Activated CD4-positive, alpha-beta T cell treated with anti-CD3 and anti-CD28 coated beads for 36 hours (primary cell): ENCODE results near the gene MAN1C1. TPM values are rescaled to one million over a fixed set of nuclear protein-coding genes. Genes with fewer than 3 reads are reported as not detected.

ENCODE experiments used
- ATAC-seq: fragments of 200-7000 bp; cut with Tn5 transposase; one replicate; pipeline ENCODE4 v1.10.0; 2021; ENCODE audit warnings: mild to moderate bottlenecking, moderate library complexity
- CTCF ChIA-PET: fragments of 350-600 bp; sonication (Branson Sonifier 250); formaldehyde crosslinking; loops from one replicate; lab custom pipeline; 2021; ENCODE audit warnings: antibody characterized with exemption; lab: Charles Lee
- POLR2A ChIA-PET: fragments of 350-600 bp; sonication (Branson Sonifier 250); formaldehyde crosslinking; loops from one replicate; lab custom pipeline; 2021; ENCODE audit warnings: antibody characterized with exemption, inconsistent platforms; lab: Charles Lee
- DNase-seq: peaks from one replicate; pipeline ENCODE4 v3.0.0-alpha.2; 2020
- H3K27ac Mint-ChIP-seq: one replicate; pipeline ENCODE4 v1.8.0; 2021; ENCODE audit warnings: mixed read lengths
- H3K27me3 Mint-ChIP-seq: one replicate; pipeline ENCODE4 v1.8.0; 2021; ENCODE audit warnings: mixed read lengths
- H3K36me3 Mint-ChIP-seq: one replicate; pipeline ENCODE4 v1.8.0; 2021; ENCODE audit warnings: low read depth, mixed read lengths
- H3K4me1 Mint-ChIP-seq: one replicate; pipeline ENCODE4 v1.8.0; 2021; ENCODE audit warnings: mixed read lengths
- H3K4me3 Mint-ChIP-seq: one replicate; pipeline ENCODE4 v1.8.0; 2021; ENCODE audit warnings: mild to moderate bottlenecking, moderate library complexity, mixed read lengths
- H3K9me3 Mint-ChIP-seq: one replicate; pipeline ENCODE4 v1.8.0; 2021; ENCODE audit warnings: low read depth, mixed read lengths
- intact Hi-C, 2 experiments: fragments of 100-400 bp; cut with DNase I in 1 of 2; cut with micrococcal nuclease in 1 of 2; formaldehyde crosslinking; loops; one replicate each; pipeline versions ENCODE4 v1.14.2 to v1.15.1; 2022 to 2024; cut with DNase I, micrococcal nuclease
- total RNA-seq, 2 experiments: library from RNA; stranded (reverse); gene quantifications; one replicate each; pipeline ENCODE4 v1.2.3, GENCODE V29; 2021

MAN1C1 gene
- total RNA-seq, 2 experiments from 2014 or later: 10.0 to 10.1 TPM

GRCh38 chr1:25706146-25707089 is 89.8 kb downstream of the MAN1C1 start:
- POLR2A ChIA-PET: no interaction called here
- no peaks in the 10 kb centered on the region for H3K9me3 Mint-ChIP-seq
- peaks cover 60% of the 10 kb centered on the region for H3K4me1 Mint-ChIP-seq
- intact Hi-C loops: no loop called here
- ATAC-seq (no peak), DNase-seq (no peak)
- CTCF ChIA-PET: no interaction called here
- no peak overlapping the region for H3K4me3 Mint-ChIP-seq
- H3K27me3 Mint-ChIP-seq: no peaks in the 10 kb centered on the region
- no peaks in the 10 kb centered on the region for H3K36me3 Mint-ChIP-seq
- H3K27ac Mint-ChIP-seq: no peak overlapping the region

DNA sequence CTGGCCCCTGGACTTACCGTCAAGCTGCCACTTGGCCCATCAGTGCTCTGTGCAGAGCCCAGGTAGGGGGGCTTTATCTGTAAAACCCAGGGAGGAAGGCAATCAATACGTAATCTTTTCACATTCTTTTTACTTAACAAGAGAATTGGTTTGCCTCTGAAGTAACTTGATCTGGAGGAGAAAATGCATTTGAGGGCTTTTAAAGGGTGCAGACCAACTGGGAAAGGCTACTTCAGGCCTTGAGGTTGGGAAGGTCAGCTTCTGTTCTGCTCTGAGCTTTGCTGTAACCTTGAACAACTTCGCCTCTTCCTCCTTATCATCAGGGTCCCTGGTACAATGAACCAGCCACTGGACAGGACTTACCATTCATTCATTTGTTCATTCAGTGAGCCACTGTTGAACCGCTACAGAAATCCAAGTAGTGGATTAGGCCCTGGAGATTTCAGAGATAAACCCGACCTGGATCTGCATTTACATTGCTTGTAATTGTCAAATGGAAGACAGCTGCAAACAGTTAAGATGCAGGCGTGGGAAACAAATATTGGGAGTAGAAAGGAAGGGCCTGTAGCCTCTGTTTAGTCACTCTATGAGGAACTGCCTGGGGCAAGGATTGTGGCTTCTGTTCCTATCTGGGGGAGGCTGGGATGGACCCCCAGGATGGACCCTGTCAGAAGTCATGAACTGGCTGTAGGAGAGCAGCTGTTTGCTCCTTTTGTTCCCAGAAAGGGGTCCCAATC is 90.9 kb downstream of the MAN1C1 start:
- Mint-ChIP-seq H3K4me3 (no peak overlapping the region), H3K36me3 (no peaks in the 10 kb centered on the region), H3K27ac (peak overlapping the region; percentile 59), H3K9me3 (no peaks in the 10 kb centered on the region), H3K27me3 (no peaks in the 10 kb centered on the region), H3K4me1 (peaks cover 69% of the 10 kb centered on the region)
- CTCF ChIA-PET: interaction anchor here (0.7 kb wide), 1 partner anchor 93 kb away, joined by 3 read pairs; no protein-coding TSS in a partner anchor
- POLR2A ChIA-PET: no interaction called here
- intact Hi-C loops: no loop called here
- DNase-seq (no peak), ATAC-seq (no peak)

GRCh38 chr1:25710583-25711347 is 94.2 kb downstream of the MAN1C1 start:
- ChIA-PET CTCF (interaction anchor here (1.4 to 1.8 kb wide), 2 partner anchors 13 to 16 kb away, joined by 4 to 5 read pairs; no protein-coding TSS in a partner anchor), POLR2A (interaction anchor here (0.5 kb wide), 1 partner anchor 83 kb away, joined by 3 read pairs; no protein-coding TSS in a partner anchor)
- Mint-ChIP-seq H3K27ac (peak overlapping the region; percentile 83), H3K36me3 (peaks cover 2% of the 10 kb centered on the region), H3K27me3 (no peaks in the 10 kb centered on the region), H3K4me1 (peaks cover 74% of the 10 kb centered on the region), H3K9me3 (no peaks in the 10 kb centered on the region), H3K4me3 (no peak overlapping the region)
- DNase-seq: no peak
- intact Hi-C loops: no loop called here
- ATAC-seq: no peak

- H3K4me1 Mint-ChIP-seq: peaks cover 76% of the 10 kb centered on the region
- peak; percentile 79 for DNase-seq
- H3K36me3 Mint-ChIP-seq: peaks cover 3% of the 10 kb centered on the region
- H3K9me3 Mint-ChIP-seq: no peaks in the 10 kb centered on the region
- CTCF ChIA-PET: interaction anchor here (1.0 to 1.8 kb wide), 3 partner anchors 11 to 15 kb away, joined by 3 to 5 read pairs (median 4); no protein-coding TSS in a partner anchor
- POLR2A ChIA-PET: no interaction called here
- peak overlapping the region; percentile 11 for H3K4me3 Mint-ChIP-seq
- H3K27ac Mint-ChIP-seq: peak overlapping the region; percentile 83
- intact Hi-C loops: no loop called here
- ATAC-seq: peak; percentile 91
- no peaks in the 10 kb centered on the region for H3K27me3 Mint-ChIP-seq
Observed at GRCh38 chr1:25711555-25712298, 95.1 kb downstream of the MAN1C1 start.

- POLR2A ChIA-PET: no interaction called here
- peaks cover 3% of the 10 kb centered on the region for H3K36me3 Mint-ChIP-seq
Observed at GRCh38 chr1:25712299-25712970, 95.8 kb downstream of the MAN1C1 start.

GRCh38 chr1:25713961-25714360 is 97.4 kb downstream of the MAN1C1 start:
- DNase-seq: no peak
- Mint-ChIP-seq H3K9me3 (no peaks in the 10 kb centered on the region), H3K4me3 (no peak overlapping the region), H3K27ac (no peak overlapping the region), H3K27me3 (no peaks in the 10 kb centered on the region), H3K4me1 (peaks cover 64% of the 10 kb centered on the region), H3K36me3 (peaks cover 6% of the 10 kb centered on the region)
- ChIA-PET CTCF (interaction anchor here (1.0 to 1.7 kb wide), 4 partner anchors 12 to 45 kb away, joined by 3 to 4 read pairs (median 4); no protein-coding TSS in a partner anchor), POLR2A (no interaction called here)
- intact Hi-C loops: no loop called here
- no peak for ATAC-seq

More at GRCh38 chr1:25712299-25712970, 95.8 kb downstream of the MAN1C1 start:
- Mint-ChIP-seq H3K27me3 (no peaks in the 10 kb centered on the region), H3K27ac (peak overlapping the region; percentile 75), H3K4me3 (no peak overlapping the region), H3K9me3 (no peaks in the 10 kb centered on the region), H3K4me1 (peaks cover 71% of the 10 kb centered on the region)
- DNase-seq (no peak), ATAC-seq (no peak)
- intact Hi-C loops: no loop called here
- CTCF ChIA-PET: interaction anchor here (0.7 to 1.8 kb wide), 4 partner anchors 12 to 53 kb away, joined by 3 to 5 read pairs (median 4); no protein-coding TSS in a partner anchor

DNA sequence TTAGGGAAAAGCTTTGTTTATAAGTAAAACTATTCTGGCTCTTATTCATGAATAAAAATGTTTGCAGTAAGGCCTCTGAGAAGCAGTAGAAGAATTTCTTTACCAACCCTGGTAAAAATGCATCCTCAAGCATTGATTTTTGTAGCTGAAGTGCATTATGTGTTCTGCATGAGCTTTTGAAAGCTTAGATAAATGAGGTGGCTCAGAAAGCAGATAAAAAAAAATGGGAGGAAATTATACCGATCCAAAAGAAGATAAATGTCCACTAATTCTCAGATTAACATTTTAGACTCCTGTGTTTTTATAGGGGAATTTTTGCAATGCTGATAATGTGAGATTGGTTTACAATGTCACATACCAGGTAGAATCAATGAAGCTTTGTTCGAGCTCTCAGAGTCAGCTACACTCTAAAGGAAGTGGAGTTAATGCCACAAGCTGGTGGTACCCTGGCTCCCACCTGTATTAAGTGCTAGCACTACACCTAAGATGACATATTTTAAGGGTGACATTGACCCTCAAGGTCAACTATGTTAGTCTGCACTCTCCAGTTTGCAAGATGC is 97.9 kb downstream of the MAN1C1 start:
- H3K27me3 Mint-ChIP-seq: no peaks in the 10 kb centered on the region
- peaks cover 6% of the 10 kb centered on the region for H3K36me3 Mint-ChIP-seq
- POLR2A ChIA-PET: interaction anchor here (0.7 kb wide), 1 partner anchor 1662 kb away, joined by 3 read pairs; no protein-coding TSS in a partner anchor
- DNase-seq: no peak
- H3K4me1 Mint-ChIP-seq: peaks cover 64% of the 10 kb centered on the region
- H3K9me3 Mint-ChIP-seq: no peaks in the 10 kb centered on the region
- ATAC-seq: no peak
- intact Hi-C loops: no loop called here
- H3K27ac Mint-ChIP-seq: no peak overlapping the region
- H3K4me3 Mint-ChIP-seq: no peak overlapping the region
- CTCF ChIA-PET: interaction anchor here (1.0 to 1.7 kb wide), 6 partner anchors 11 to 45 kb away, joined by 3 to 4 read pairs (median 4); no protein-coding TSS in a partner anchor

DNA sequence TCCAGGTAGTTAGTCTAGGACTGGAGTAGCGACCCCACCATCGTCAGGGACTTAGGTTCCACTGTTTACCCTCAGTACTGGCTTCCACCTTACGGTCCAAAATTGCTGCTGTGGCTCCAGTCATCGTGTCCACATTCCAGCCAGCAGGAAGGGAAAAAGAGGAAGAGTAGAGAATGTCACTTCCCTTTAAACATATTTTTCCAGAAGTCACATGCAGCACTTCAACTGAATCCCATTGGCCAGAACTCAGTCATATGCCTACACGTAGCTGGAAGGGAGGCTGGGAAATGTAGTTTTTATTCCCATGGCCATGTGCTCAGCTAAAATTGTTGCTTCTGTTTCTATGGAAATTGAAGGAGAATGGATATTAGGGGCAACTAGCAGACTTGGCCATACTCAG is 99.3 kb downstream of the MAN1C1 start:
- no peaks in the 10 kb centered on the region for H3K27me3 Mint-ChIP-seq
- no peak overlapping the region for H3K4me3 Mint-ChIP-seq
- H3K4me1 Mint-ChIP-seq: peaks cover 59% of the 10 kb centered on the region
- DNase-seq: no peak
- peak overlapping the region; percentile 39 for H3K27ac Mint-ChIP-seq
- CTCF ChIA-PET: interaction anchor here (0.8 to 1.6 kb wide), 2 partner anchors 13 to 15 kb away, joined by 3 read pairs; no protein-coding TSS in a partner anchor
- no peaks in the 10 kb centered on the region for H3K9me3 Mint-ChIP-seq
- intact Hi-C loops: no loop called here
- POLR2A ChIA-PET: interaction anchor here (0.6 kb wide), 1 partner anchor 64 kb away, joined by 4 read pairs; no protein-coding TSS in a partner anchor
- H3K36me3 Mint-ChIP-seq: peaks cover 6% of the 10 kb centered on the region
- ATAC-seq: no peak

- no peak overlapping the region for H3K27ac Mint-ChIP-seq
- H3K9me3 Mint-ChIP-seq: no peaks in the 10 kb centered on the region
- intact Hi-C loops: no loop called here
- peaks cover 57% of the 10 kb centered on the region for H3K4me1 Mint-ChIP-seq
- ChIA-PET CTCF (interaction anchor here (0.8 to 1.6 kb wide), 2 partner anchors 13 to 16 kb away, joined by 3 read pairs; no protein-coding TSS in a partner anchor), POLR2A (interaction anchor here (0.6 kb wide), 1 partner anchor 64 kb away, joined by 4 read pairs; no protein-coding TSS in a partner anchor)
- H3K36me3 Mint-ChIP-seq: peaks cover 6% of the 10 kb centered on the region
- H3K27me3 Mint-ChIP-seq: no peaks in the 10 kb centered on the region
- DNase-seq (no peak), ATAC-seq (no peak)
- H3K4me3 Mint-ChIP-seq: no peak overlapping the region
Observed at GRCh38 chr1:25716320-25716719, 99.7 kb downstream of the MAN1C1 start.
